ENCODE data around the gene TSKU. TPM values are rescaled to one million over a fixed set of nuclear protein-coding genes. Genes with fewer than 3 reads are reported as not detected.

TSKU gene
- total and polyA plus RNA-seq, 9 of the 15 experiments (the other 6 are each of a cell fraction or from before 2014, with no cell fraction given) = 0.60 to 11.9 (median 8.4) TPM

DNA sequence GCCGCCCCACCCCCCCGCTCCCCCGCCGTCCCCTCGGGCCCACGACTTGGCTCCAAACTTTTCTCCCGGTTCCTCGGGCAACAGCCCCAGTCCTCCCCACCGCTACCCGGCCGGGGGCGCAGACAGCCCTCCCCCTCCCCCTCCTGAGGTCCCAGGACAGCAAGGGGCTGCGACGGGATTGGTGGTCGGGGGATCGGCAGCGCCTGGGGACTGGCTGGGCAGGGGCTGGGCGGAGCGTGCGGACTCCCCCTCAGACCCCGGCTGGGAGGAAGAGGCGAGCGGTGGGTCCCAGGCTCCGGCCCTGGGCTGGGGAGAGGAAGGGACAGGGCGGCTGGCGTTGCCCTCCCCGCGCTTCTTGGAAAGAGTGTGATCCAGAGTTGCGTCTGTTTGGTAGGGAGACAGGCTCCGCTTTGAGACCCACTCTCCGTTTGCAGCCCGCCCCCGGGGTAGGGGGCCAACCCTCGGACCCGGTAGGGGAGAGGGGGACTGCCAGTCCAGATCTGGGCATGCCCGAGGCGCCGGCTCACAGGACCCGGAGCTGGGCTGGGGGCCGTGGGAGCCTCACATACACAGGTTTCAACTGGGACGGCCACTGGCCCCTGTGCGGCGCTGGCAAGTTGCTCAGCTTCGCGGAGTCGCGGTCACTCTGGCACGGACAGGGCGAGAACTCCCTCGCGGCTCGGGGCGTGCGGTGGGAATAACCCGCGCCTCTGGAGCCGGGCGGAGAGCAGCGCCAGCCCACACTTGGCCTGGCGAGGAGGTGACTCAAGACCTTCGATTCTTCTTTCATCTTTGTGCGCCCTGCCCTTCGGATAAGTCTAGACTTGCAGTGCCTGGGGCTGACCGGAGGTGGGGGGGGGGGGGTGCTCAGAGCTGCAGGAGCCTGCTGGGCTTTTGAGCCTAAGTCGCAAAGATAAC is 999 bp downstream of the TSKU start (continued):
- TF ChIP-seq TEAD1 (CRISPR knock-in tag; IDR thresholded peaks at IDR 0.05) (0 out of 4 replicates have a peak, but pooled peaks of 1 of the 2 experiments have one; percentile 28), SMARCA5 (IDR thresholded peaks at IDR 0.05) (no peak), RBM15 (IDR thresholded peaks at IDR 0.05; ENCODE audit: insufficient read depth, low read length) (no peak), POLR3A (IDR thresholded peaks at IDR 0.05; ENCODE audit: borderline replicate concordance, extremely low read depth, insufficient read depth, insufficient read length) (no peak), ZNF444 (CRISPR knock-in tag; IDR thresholded peaks at IDR 0.05) (peak; percentile 60; the same call in 1 of the 2 replicates), JUN (IDR thresholded peaks at IDR 0.05; ENCODE audit: borderline replicate concordance, low read depth, low read length) (no peak), JUN (CRISPR knock-in tag; IDR thresholded peaks at IDR 0.05; ENCODE audit: borderline replicate concordance) (no peak), KAT7 (CRISPR knock-in tag; IDR thresholded peaks at IDR 0.05; ENCODE audit: borderline replicate concordance) (no peak), POU5F1 (IDR thresholded peaks at IDR 0.05; ENCODE audit: borderline replicate concordance, low read depth, low read length, partially characterized antibody) (no peak), RNF2 (IDR thresholded peaks at IDR 0.05) (no peak), CBFB (CRISPR knock-in tag; IDR thresholded peaks at IDR 0.05) (peak; percentile 74; the same call in 1 of the 2 replicates), KDM4B (IDR thresholded peaks at IDR 0.05; ENCODE audit: borderline replicate concordance in 2 of 2, low read depth in 1 of 2) (no peak)
- TF ChIP-seq, protein P1, sequence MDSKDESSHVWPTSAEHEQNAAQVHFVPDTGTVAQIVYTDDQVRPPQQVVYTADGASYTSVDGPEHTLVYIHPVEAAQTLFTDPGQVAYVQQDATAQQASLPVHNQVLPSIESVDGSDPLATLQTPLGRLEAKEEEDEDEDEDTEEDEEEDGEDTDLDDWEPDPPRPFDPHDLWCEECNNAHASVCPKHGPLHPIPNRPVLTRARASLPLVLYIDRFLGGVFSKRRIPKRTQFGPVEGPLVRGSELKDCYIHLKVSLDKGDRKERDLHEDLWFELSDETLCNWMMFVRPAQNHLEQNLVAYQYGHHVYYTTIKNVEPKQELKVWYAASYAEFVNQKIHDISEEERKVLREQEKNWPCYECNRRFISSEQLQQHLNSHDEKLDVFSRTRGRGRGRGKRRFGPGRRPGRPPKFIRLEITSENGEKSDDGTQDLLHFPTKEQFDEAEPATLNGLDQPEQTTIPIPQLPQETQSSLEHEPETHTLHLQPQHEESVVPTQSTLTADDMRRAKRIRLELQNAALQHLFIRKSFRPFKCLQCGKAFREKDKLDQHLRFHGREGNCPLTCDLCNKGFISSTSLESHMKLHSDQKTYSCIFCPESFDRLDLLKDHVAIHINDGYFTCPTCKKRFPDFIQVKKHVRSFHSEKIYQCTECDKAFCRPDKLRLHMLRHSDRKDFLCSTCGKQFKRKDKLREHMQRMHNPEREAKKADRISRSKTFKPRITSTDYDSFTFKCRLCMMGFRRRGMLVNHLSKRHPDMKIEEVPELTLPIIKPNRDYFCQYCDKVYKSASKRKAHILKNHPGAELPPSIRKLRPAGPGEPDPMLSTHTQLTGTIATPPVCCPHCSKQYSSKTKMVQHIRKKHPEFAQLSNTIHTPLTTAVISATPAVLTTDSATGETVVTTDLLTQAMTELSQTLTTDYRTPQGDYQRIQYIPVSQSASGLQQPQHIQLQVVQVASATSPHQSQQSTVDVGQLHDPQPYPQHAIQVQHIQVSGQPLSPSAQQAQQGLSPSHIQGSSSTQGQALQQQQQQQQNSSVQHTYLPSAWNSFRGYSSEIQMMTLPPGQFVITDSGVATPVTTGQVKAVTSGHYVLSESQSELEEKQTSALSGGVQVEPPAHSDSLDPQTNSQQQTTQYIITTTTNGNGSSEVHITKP (IDR thresholded peaks at IDR 0.05; ENCODE audit: partially characterized antibody) = no peak
- TF ChIP-seq, protein P2, sequence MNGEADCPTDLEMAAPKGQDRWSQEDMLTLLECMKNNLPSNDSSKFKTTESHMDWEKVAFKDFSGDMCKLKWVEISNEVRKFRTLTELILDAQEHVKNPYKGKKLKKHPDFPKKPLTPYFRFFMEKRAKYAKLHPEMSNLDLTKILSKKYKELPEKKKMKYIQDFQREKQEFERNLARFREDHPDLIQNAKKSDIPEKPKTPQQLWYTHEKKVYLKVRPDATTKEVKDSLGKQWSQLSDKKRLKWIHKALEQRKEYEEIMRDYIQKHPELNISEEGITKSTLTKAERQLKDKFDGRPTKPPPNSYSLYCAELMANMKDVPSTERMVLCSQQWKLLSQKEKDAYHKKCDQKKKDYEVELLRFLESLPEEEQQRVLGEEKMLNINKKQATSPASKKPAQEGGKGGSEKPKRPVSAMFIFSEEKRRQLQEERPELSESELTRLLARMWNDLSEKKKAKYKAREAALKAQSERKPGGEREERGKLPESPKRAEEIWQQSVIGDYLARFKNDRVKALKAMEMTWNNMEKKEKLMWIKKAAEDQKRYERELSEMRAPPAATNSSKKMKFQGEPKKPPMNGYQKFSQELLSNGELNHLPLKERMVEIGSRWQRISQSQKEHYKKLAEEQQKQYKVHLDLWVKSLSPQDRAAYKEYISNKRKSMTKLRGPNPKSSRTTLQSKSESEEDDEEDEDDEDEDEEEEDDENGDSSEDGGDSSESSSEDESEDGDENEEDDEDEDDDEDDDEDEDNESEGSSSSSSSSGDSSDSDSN (IDR thresholded peaks at IDR 0.05; ENCODE audit: borderline replicate concordance in 1 of 2, low read depth in 2 of 2, low read length in 2 of 2) = peak in 1 of 2 experiments; percentile 80; a peak in 1 of 4 replicates
- TF ChIP-seq, protein P3, sequence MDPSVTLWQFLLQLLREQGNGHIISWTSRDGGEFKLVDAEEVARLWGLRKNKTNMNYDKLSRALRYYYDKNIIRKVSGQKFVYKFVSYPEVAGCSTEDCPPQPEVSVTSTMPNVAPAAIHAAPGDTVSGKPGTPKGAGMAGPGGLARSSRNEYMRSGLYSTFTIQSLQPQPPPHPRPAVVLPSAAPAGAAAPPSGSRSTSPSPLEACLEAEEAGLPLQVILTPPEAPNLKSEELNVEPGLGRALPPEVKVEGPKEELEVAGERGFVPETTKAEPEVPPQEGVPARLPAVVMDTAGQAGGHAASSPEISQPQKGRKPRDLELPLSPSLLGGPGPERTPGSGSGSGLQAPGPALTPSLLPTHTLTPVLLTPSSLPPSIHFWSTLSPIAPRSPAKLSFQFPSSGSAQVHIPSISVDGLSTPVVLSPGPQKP (CRISPR knock-in tag; IDR thresholded peaks at IDR 0.05) = no peak
- TF ChIP-seq, protein P4, sequence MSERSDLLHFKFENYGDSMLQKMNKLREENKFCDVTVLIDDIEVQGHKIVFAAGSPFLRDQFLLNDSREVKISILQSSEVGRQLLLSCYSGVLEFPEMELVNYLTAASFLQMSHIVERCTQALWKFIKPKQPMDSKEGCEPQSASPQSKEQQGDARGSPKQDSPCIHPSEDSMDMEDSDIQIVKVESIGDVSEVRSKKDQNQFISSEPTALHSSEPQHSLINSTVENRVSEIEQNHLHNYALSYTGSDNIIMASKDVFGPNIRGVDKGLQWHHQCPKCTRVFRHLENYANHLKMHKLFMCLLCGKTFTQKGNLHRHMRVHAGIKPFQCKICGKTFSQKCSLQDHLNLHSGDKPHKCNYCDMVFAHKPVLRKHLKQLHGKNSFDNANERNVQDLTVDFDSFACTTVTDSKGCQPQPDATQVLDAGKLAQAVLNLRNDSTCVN (CRISPR knock-in tag; IDR thresholded peaks at IDR 0.05) = no peak

Data from K562 (cell line).